SH-SY5Y (cell line): ENCODE measurements around the gene GMDS.

Experiments
- GATA2 ChIP-seq: IDR thresholded peaks from 2 replicates; pipeline ENCODE4 v1.6.1; 2011; ENCODE audit warnings: mild to moderate bottlenecking, low read depth, low read length
- GATA3 ChIP-seq: IDR thresholded peaks from 2 replicates; pipeline ENCODE4 v1.6.1; 2011; ENCODE audit warnings: low read depth, mild to moderate bottlenecking, low read length, moderate library complexity

Gene GMDS

DNA sequence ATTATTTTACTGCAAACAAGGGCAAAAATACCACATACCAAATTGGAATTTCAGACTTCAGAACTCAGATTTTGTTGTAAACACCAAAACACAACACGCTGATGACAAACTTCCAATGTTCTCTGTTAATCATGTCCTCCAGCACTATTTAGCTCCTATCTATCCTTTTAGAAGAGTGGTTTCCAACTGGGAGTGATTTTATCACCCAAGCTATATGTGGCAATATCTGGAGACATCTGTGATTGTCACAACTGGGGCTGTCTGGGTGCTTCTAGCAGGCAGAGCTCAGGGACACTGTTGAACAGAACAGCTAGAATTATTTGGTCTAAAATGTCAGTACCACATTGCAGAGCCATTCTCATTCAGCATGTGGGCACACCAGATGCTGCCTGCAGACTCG is 391.1 kb downstream of the GMDS start:
- peak; percentile 92 for TF ChIP-seq GATA2
- peak; percentile 92 for TF ChIP-seq GATA3

DNA sequence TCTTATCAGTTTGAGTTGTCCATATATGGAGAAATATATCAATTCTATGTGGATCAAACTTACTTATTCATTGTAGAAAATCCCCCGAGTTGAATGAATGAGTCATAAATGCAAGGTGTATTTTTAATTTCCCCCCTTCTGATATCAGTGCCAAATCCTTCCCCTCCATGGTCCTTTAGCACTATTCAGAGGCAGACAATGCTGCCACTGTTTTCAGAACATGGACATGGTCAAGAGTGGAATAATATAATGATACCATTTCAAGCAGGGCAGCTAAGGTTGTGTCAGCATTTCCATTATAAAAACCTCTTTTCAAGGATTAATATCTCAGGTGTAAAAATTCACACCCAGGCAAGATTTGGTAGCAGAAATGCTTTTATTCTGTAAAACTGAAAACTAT is 391.6 kb downstream of the GMDS start:
- TF ChIP-seq GATA2 (no peak), GATA3 (no peak)

DNA sequence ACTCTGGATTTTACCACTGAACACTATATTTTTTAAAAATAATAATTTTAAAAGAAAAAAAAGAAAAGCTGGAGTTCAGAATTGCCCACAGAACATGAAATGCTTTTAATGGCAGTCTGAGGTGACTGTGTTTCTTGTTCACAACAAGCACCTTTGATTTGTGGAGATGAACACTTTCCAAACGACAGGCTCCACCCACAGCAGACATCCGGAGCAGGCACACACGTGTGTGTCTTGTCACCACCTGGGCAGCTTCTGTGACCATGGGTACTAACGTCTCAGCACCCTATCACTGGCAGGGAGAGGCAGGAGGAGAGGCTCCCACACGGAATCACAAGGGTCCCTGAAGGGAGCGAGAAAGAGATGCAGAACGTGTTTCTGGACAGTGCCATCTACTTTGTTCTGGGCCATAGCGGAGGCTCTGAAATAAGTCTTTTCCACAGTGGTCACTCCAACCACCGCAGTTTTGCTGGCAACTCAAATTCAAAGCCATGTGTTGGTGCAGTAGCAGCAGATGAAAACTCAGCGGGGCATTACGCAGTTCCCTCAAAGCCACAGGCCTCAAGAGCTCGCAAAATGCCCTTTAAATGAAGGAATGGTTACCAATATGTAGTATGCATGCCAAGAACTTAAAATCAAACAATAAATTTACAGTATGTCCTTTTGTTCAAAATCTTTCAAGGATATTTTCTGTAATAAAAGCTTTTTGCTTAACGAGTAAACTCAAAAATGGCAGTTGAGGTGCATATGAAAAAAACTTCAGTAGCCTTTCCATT is 393.5 kb downstream of the GMDS start:
- TF ChIP-seq GATA3 (no peak), GATA2 (no peak)

GRCh38 chr6:1850840-1851157 is 394.6 kb downstream of the GMDS start:
- TF ChIP-seq GATA3 (no peak; the same call in 1 of the 2 replicates), GATA2 (no peak)

DNA sequence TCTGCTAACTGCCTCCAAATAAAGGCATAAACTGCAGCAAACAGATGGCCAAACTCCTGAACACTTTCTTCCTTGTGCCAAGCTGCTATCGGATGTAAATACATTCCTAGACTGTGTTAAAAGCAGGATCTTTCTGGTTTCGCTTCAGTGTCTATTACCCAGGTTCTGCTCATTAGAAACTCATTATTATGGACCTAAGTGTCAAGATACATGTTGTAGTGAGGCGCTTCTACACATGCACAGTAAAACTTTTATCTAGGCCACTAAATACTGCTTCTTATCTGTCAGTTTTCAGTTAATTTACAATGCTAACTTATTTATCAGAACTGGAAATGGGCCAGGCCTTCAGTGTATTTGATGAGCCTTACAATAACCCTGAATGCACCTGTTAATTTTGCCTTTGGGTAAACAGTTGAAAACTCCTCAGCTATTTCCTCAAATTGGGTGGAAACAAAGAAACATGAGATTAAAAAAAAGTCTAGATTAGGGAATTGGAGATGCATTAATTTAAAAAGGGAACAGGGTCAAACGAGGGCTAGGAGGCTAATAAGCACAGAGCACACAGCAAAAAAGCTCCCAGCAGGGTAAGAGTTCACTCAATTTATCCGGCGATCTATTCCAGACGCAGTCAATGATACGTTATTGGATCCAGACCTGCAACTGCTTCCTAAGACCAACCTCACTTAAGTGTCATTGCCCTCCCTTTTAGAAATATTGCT is 395.1 kb downstream of the GMDS start:
- TF ChIP-seq GATA2 (peak; percentile 95), GATA3 (peak; percentile 85)

DNA sequence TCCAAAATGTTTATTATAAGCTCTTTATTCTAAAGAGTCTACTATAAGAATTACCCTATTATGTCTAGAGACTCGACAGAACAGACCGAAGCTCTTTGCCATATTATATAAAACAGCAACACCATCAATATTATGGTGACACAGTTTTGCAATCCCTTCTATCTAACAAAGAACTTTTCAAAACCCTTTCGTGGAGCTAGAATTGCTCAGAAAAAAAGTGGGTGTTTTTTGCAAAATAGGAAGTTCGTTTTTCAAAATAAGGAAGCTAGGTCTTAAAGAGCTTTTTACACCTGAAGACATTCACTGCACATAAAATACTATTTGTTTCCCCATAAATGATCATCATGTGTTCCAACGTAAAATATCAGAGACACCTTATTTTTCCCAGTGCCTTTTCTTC is 395.7 kb downstream of the GMDS start:
- TF ChIP-seq GATA3 (no peak), GATA2 (no peak)

GRCh38 chr6:1848752-1849151 is 396.7 kb downstream of the GMDS start:
- TF ChIP-seq GATA2, result no peak

DNA sequence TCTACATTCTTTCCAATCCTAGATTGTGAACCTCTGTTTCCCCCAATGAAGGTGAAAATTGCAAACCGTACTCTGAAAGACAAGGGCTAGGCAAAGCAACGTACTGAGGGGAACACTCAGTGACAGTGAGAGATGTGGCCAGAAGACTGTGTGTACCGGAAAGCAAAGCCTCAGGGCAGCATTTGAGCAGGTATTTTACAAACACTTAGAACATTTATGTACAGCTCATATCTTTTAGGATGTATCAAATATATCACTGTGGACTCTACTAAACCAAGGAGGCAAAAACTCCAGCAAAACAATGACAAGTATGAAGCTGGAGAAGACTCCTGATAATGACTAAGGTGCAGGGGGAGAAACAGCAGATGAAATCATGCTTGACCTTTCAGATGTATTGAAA is 398.8 kb downstream of the GMDS start:
- no peak for TF ChIP-seq GATA2
- no peak for TF ChIP-seq GATA3

DNA sequence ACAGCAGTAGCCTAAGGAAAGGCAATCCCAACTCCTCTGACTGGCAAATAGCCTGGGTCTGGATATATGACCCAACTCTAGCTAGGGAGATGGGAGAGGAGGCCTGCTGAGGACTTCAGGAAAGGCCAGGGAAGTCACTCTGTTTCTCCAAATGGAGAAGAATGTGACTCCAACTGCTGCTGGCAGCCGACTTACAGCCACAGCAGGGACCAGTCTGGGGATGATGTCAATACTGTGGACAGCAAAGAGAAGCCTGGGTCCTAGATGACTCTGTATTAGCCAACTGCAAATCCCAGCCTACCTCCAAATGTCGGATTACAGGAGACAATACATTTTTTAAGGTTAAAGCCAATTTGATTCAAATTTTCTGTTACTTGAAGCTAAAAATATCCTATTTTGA is 403.1 kb downstream of the GMDS start:
- TF ChIP-seq GATA2, result no peak
- TF ChIP-seq GATA3, result no peak

GRCh38 chr6:1841136-1841535 is 404.3 kb downstream of the GMDS start:
- no peak for TF ChIP-seq GATA3

GRCh38 chr6:1840491-1841121 is 404.8 kb downstream of the GMDS start:
- no peak for TF ChIP-seq GATA3
- no peak for TF ChIP-seq GATA2

GRCh38 chr6:1839361-1839760 is 406.0 kb downstream of the GMDS start:
- no peak for TF ChIP-seq GATA2
- no peak for TF ChIP-seq GATA3

DNA sequence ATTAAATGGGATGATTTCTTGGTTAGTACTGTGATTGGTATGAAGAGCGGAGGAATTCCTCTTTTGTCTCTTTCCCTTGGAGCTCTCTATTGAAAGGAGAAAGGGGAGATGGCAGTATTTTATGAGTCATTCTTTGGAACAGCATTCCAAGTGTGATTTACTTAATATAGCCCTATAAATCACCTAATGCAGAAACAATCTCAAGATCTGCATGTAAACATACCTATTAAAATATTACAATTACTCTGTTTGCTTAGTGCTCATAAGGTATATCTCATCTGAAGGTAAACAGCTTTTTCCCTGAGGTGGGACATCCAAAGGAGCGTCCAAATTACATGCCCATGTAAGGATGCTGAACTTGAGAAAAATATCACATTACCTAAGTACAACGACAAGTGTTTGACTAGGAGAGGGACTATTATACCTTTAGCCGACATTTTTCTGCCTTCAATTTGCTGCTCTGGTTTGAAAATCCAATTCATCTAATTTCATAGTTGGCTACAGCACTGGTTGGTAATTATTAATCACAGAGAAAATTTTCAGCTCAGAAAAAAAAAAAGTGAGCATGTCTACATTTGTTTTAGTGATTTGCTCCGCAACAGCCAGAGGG is 406.7 kb downstream of the GMDS start:
- TF ChIP-seq GATA2 (no peak), GATA3 (no peak)

DNA sequence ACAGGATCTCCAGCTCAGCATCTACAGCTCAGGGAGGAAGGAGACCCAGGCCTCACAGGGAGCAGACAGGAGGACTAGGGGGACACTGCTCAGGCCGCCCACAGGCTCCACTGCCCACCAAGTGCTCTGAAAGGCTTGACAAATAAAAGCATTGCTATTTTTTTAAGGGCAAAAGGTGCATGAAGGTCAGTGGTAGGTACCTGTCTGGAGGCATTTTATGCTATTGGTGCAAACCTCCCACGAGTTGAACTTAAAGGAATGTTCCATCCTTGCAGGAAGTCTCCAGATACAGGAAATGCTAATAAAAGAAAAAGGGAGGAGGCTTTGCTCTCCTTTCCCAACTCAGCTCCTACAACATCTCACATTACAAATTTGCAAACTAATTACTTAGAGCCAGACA is 407.6 kb downstream of the GMDS start:
- no peak for TF ChIP-seq GATA3
- no peak for TF ChIP-seq GATA2

DNA sequence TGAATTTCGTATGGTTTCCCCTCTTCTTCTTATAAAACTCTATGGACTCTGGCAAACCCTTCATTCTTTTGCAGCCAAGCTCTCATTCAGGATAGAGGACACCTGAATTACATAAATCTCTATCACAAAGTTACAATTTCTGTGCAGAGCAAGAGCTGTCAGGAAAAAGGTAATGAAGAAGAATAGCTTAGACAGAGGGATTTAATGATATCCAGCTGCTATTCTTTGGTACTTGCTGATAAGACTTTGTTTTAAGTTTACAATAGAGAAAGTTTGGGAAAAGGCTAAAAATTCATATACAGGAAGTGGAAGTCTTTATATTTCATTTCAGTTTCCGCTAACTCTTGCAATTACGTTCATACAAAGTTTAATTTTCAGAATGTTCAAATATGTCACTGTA is 408.7 kb downstream of the GMDS start:
- TF ChIP-seq GATA2, result no peak
- TF ChIP-seq GATA3, result no peak
